Measurements from ENCODE around the gene NEU2.
A peak's percentile ranks its signal among the peaks of the same experiment; 100 is the strongest.

The NEU2 gene

DNA sequence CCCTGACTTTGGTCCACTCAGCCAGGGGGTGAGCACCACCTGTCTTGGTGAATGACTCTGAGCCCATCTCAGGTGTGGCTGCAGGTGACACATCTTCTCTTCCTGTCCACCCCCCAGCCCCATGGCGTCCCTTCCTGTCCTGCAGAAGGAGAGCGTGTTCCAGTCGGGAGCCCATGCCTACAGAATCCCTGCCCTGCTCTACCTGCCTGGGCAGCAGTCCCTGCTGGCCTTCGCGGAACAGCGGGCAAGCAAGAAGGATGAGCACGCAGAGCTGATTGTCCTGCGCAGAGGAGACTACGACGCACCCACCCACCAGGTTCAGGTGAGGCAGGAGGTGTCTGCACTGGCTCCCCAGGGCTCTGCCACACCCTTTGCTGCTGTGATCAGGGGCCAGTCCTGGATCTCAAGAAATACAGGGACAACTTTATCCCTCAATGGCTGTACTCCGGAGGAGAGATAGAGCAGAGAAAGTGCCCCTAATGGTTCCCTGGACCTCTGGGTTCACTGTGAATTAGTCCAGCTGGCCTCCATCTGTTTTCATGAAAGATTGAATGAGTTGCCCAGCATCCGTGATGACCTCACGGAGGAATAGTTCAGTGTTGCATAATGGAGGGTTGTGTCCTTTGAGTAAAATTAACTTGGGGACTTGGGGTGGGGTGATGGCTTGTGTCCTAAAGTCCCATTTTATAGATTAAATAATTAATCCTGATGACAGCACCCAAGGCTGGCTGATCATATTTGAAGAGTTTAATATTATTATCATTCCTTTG is at the start of gene NEU2:
NEU2 (plus strand) TSS at position 122 of the 770 bp plus-strand sequence; CDS start at position 122, 0 bp downstream.
- DNase-seq (ENCODE audit: low spot score): peak; percentile 75

GRCh38 chr2:232982926-232983668 is 49.4 kb upstream of the NEU2 start:
- peak; percentile 8 for DNase-seq (ENCODE audit: low spot score)

DNA sequence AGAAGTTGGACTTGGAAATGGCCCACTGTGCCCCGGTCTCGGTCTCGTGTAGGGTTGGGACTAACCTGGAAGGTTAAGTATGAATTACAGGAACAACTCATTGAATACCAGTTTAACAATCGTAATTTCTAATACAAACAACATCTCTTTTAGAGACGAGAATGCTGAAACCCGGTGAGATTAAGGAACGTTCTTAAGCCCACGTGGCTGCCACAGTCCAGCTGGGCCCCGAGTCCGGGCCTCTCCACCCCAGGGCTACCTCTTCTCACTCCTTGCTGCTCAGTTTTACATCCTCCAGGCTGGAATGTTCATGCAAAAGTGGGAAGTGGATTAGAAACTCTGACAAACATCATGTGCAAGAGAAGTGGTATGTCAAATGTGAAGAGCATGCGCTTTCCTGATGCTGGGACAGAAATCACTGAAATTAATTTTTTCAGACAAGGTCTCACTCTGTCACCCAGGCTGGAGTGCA is 48.8 kb upstream of the NEU2 start:
- DNase-seq (ENCODE audit: low spot score): no peak

GRCh38 chr2:232984451-232985207 is 47.8 kb upstream of the NEU2 start:
- no peak for DNase-seq (ENCODE audit: low spot score)

DNA sequence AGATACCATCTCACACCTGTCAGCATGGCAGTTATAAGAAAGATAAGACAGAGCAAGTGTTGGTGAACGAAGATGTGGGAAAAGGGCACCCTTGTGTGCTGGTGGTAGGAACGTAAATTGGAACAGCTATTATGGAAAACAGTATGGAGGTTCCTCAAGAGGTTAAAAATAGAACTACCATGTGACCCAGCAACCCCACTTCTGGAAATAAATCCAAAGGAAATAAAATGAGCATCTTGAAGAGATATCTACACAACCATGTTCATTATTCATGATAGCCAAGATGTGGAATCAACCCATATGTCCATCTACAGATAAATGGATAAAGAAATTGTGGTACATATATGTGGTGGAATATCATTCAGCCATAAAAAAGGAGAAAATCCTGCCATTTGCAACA is 46.3 kb upstream of the NEU2 start:
- no peak for DNase-seq (ENCODE audit: low spot score)

DNA sequence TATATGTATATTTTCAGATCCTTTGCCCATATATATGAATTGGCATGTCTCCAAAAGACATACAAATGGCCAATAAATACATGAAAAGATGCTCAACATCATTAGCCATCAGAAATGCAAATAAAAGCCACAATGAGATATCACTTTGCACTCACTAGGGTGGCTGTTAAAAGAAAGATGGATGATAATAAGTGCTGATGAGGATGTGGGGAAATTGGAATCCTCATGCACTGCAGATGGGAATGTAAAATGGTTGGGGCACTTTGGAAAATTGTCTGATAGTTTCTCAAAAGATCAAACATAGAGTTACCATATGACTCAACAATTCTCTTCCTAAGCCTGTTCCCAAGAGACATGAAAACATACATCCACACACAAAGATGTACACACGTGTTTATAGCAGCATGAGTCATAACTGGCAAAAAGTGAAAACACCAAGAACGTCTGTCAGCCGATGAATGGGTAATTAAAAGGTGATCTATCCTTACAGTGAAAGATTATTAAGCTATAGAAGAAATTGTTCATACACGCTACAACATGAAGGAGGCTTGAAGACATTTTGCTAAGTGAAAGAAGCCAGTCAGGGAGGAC is 39.1 kb upstream of the NEU2 start:
- no peak for DNase-seq (ENCODE audit: low spot score)

GRCh38 chr2:232994446-232994845 is 38.0 kb upstream of the NEU2 start:
- DNase-seq (ENCODE audit: low spot score): no peak

DNA sequence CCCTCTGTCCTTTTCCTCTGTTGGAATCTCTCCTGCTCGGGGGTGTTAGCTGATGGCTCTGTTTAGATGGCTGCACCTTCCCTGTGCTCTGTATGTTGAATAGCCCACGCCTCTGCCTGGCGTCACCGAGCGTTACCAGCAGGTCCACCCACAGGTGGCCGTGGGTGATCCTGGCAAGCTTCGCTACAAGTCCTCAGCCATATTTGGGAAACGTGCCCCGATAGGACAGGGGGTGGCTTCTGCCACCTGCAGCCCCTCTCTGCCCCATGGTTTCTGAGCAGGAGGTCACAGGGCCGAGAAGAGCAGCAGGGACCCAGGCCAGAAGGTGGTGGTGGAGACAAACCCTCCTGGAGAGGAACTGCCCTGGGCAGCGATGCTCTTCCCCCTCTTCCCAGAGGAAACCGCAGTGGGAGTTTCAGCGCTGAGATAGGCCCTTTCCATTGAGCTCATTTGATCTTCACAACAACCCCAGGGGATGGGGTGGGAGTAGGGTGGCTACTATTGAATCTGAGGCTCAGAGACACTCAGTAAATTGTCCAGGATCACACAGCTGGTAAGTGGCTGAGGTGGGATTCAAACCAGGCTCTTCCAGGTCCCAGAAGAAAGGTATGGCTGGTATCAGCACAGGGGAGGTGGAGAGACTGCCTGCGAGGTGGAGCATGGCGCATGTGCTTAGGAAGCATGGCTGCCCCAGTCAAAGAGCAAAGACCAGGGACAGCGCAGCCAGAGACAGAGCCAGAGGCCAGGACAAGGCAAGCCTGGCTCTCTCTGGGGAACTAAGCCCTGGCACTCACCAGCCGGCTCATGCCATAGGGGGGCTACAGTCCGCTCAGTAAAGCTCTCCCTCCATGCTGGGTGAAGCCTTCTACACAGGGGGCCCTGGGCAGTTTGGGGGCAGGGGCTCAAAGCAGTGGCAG is 34.5 kb upstream of the NEU2 start:
- no peak for DNase-seq (ENCODE audit: low spot score)

DNA sequence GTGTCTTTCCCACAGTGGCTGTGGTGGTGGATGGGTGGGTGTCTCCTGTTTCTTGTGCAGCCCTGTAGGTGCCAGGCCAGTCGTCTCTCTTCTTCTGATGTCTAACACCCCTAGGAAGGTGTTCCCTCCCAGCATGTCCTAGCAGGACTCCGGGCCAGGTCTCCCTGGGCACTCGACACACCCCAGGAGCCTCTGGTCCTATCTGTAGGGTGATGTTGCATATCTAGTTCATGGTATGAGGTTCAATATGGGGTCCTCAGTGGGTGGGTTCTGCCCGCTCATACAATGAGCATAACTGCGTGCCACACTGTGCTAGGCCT is 33.8 kb upstream of the NEU2 start:
- no peak for DNase-seq (ENCODE audit: low spot score)

- DNase-seq (ENCODE audit: low spot score): no peak
Measured at GRCh38 chr2:232999354-232999753, 33.1 kb upstream of the NEU2 start.

DNA sequence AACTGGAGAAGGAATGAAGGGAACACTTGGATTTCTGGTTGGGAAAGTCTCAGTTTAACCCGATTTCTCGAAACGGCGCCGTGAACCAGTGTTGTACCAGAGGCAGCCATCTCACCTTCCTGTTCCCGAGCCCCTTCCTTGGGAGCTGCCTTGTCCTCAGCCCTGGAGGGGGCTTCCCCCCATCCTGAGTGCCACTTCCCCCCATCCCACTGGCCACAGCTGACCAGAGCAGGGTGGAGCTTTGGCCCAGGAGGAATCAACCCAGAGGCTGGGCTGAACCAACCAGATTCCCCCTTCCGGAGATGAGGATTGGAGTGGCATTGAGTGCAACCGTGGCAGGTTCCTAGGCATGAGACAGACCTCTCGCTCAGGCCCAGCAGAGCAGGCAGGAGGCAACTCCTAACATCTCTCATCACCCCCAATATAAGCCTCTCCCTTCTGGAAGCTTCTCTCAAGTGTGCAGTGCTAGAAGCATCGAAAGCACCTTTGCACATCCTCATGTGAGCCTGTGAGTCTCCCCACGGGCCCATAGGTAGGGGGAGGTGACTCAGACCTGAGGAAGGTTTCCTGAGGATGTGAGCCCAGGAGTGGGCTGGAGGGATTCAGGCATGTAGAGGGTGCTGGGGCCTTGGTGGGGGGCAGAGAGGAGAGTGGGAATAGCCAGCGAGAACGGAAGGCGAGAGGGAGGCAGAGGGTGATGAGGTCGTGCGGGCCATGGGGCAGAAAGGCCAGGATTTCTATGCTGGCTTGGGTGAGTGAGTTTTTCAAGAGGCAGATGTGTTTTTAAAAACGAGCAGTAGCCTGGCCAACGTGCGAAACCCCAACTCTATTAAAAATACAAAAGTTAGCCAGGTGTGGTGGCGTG is 31.4 kb upstream of the NEU2 start:
- no peak for DNase-seq (ENCODE audit: low spot score)

DNA sequence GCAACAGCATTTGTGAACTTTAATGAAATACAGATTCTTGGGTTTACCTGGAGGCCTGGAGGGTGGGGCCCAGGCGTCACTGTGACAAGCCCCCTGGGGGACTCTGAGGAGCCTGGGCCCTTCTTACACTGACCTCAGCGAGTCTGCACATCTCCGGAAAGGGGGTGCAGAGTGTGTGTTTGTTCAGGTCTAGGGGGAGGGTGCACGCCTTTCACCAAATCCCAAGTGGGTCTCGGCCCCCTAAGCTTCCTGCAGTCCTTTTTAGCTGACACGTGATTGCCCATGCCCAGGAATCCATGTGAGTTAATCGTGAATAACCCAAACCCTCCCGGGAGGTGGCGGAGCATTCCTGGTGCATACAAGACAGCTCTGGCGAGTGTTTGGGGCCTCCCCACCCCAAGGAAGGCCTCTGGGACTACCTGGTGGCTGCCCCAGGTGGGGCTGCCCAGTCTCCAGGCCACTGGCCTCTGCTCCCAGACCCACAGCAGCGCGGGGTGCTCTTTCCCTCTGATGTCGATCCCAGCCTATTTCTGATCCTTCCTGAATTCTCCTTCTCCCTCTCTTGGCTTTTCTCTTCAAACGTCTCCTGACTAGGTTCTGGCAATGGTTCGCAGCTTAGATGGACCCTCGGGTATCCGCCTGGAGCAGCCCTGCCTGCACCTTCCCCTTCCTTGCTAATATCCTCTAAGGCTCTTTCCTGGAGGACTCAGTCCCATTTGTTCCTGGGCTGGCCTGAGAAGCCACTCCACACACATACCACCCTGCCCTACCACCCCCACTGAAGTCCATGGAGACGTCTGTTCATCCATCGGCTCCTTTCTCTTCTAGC is 29.4 kb upstream of the NEU2 start:
- no peak for DNase-seq (ENCODE audit: low spot score)

DNA sequence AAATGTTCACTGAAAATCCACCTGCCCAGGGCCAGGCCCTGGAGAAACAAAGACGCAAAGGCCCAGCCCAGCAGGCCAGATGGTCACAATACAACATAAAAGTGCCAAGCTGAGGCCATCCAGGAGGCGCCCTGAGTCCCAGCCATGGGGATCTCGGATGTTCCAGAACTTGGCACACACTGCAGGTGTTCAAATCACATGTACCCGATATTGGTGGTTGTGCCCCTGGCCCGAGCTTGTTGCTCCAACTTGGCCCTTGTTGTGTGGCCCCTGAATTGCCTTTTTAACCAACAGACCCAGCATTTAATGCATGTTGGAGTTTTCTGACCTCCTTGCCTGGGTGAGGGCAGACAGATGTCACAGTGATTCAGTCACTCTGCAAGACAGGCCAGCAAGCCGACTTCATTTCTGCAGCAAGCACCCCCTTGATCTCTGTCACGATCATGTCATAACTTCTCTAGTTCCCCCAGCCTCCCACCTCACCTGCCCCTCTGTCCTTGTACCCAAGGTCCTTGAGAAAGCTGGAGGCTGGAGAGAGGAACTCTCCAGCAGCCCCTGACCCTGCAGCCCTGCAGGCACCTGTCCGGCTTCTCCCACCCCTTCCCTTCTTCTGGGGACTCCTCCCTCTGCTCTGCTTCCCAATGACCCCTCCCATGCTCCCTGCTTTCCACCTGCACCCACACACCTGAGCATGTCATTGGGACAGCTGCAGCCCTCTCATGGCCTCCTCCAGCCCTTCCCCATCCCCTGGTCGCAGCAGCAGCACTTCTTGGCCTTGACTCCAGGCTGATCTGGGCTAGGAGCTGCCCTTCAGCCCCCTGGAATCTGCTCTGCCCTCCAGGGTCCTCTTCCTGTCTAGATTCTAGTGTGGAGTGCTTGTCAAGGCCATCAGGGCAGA is 28.6 kb upstream of the NEU2 start:
- DNase-seq (ENCODE audit: low spot score): no peak

GRCh38 chr2:233005096-233005495 is 27.4 kb upstream of the NEU2 start:
- DNase-seq (ENCODE audit: low spot score): no peak

- DNase-seq (ENCODE audit: low spot score): no peak
Measured at GRCh38 chr2:233006648-233007047, 25.8 kb upstream of the NEU2 start.

DNA sequence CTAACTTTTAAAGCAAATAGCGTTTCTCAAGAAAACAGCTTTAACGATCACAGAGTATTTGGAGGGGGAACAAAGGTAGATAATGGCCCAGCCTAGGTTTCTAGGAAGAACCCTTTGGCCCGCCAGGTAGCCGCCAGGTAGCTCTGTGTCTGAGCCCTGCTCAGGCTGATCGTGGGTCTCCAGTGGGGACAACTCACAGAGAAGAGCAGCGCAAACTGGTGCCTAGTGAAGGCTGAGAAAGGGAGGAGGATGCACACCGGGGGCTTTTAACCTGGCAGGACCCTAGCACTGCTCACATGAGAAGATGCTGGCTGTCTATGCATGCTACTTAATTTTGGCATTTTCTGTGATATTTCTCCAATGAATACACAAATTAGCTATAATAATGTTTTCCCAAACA is 25.2 kb upstream of the NEU2 start:
- DNase-seq (ENCODE audit: low spot score): no peak

DNA sequence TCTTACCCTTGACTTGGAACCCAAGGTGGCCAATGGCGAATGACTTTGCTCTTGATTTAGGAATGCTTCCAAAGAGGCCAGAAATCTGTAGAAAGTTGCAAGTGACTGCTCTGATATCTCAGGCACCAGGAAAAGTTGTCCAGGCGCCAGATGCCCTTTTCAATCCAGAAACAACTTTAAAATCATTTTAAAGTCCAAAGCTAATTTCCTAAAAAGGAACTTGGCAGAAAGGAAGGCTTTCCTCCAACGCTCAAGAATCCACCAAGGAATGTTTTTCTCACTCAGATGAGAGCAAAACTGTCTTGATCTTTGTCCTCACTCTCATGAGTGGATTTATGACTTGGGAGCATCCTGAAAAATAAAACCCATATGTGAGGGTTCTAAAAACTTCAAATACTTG is 24.7 kb upstream of the NEU2 start:
- no peak for DNase-seq (ENCODE audit: low spot score)

GRCh38 chr2:233009661-233010060 is 22.8 kb upstream of the NEU2 start:
- DNase-seq (ENCODE audit: low spot score): no peak

Data from AG20443 (cell line).